Neural progenitor cell (in vitro differentiated cells): ENCODE data around the gene KRTAP4-6. TPM values are rescaled to one million over a fixed set of nuclear protein-coding genes. Genes with fewer than 3 reads are reported as not detected.
"Not testable (repeated sequence)": the region's sequence is repeated elsewhere in the genome, so short reads cannot be mapped to it uniquely, and the experiment has no call there.

ENCODE experiments used
- DNase-seq: peaks from one replicate; pipeline ENCODE4 v3.0.0-alpha.2; 2016; ENCODE audit warnings: low spot score
- H2AFZ ChIP-seq: fragments of 200-600 bp; sonication (generic); replicated peaks from 2 replicates; pipeline ENCODE4 v1.6.1; 2016; ENCODE audit warnings: antibody characterized with exemption
- H3F3A ChIP-seq: fragments of 200-600 bp; sonication (generic); 2 replicates; pipeline ENCODE4 v1.6.1; 2016; ENCODE audit warnings: antibody characterized with exemption, low read depth
- H3K27ac ChIP-seq: fragments of 200-600 bp; sonication (generic); 2 replicates; pipeline ENCODE4 v1.5.1; 2016; ENCODE audit warnings: mild to moderate bottlenecking
- H3K27me3 ChIP-seq: fragments of 200-600 bp; sonication (generic); 2 replicates; pipeline ENCODE4 v1.6.1; 2016; ENCODE audit warnings: mild to moderate bottlenecking, moderate library complexity
- H3K36me3 ChIP-seq: fragments of 200-600 bp; sonication (generic); 2 replicates; pipeline ENCODE4 v1.5.1; 2016
- H3K4me1 ChIP-seq: fragments of 200-600 bp; sonication (generic); 2 replicates; pipeline ENCODE4 v1.6.1; 2016; ENCODE audit warnings: mixed run types
- H3K4me2 ChIP-seq: fragments of 200-600 bp; sonication (generic); 2 replicates; pipeline ENCODE4 v1.6.1; 2016
- H3K4me3 ChIP-seq: fragments of 200-600 bp; sonication (generic); 2 replicates; pipeline ENCODE4 v1.5.1; 2016
- H3K79me2 ChIP-seq: fragments of 200-600 bp; sonication (generic); 2 replicates; pipeline ENCODE4 v1.6.1; 2016; ENCODE audit warnings: low read depth
- H3K9ac ChIP-seq: fragments of 200-600 bp; sonication (generic); 2 replicates; pipeline ENCODE4 v1.6.1; 2016
- H3K9me3 ChIP-seq: fragments of 200-600 bp; sonication (generic); 2 replicates; pipeline ENCODE4 v1.5.1; 2016; ENCODE audit warnings: low read depth
- H4K20me1 ChIP-seq: fragments of 200-600 bp; sonication (generic); 2 replicates; pipeline ENCODE4 v1.6.1; 2016; ENCODE audit warnings: low read depth
- H3K27ac Mint-ChIP-seq: 3 replicates; pipeline ENCODE4 v1.8.0; 2021; ENCODE audit warnings: mixed read lengths
- H3K27me3 Mint-ChIP-seq: 2 replicates; pipeline ENCODE4 v1.8.0; 2022; ENCODE audit warnings: low read depth, mild to moderate bottlenecking, inconsistent platforms, moderate library complexity, mixed read lengths; ENCODE audit not compliant: insufficient read depth
- H3K36me3 Mint-ChIP-seq: 3 replicates; pipeline ENCODE4 v1.8.0; 2021; ENCODE audit warnings: mixed read lengths
- H3K4me1 Mint-ChIP-seq: 3 replicates; pipeline ENCODE4 v1.8.0; 2021; ENCODE audit warnings: mixed read lengths
- H3K4me3 Mint-ChIP-seq: 3 replicates; pipeline ENCODE4 v1.8.0; 2021; ENCODE audit warnings: mild to moderate bottlenecking, moderate library complexity, mixed read lengths
- H3K9me3 Mint-ChIP-seq: 3 replicates; pipeline ENCODE4 v1.8.0; 2020; ENCODE audit warnings: mixed read lengths
- CTCF ChIP-seq: fragments of 200-600 bp; sonication (generic); IDR thresholded peaks from 2 replicates; pipeline ENCODE4 v1.5.1; 2017; ENCODE audit warnings: antibody characterized with exemption, mild to moderate bottlenecking
- EZH2 ChIP-seq: fragments of 200-600 bp; sonication (generic); IDR thresholded peaks from 2 replicates; pipeline ENCODE4 v1.6.1; 2017; ENCODE audit warnings: antibody characterized with exemption, mild to moderate bottlenecking, moderate library complexity
- EZH2phosphoT487 ChIP-seq: fragments of 200-600 bp; sonication (generic); IDR thresholded peaks from 2 replicates; pipeline ENCODE4 v1.6.1; 2017; ENCODE audit warnings: antibody characterized with exemption
- total RNA-seq: library from RNA; depleted of rRNA; stranded (reverse); fragments of >200 nt; gene quantifications from 2 replicates; pipeline ENCODE4 v1.2.3, GENCODE V29; 2015; ENCODE audit warnings: low replicate concordance

Gene KRTAP4-6
- total RNA-seq, 1 donor from 2014 or later: not detected

GRCh38 chr17:41160648-41161047 lies 20.3 kb upstream of the KRTAP4-6 start, which contains the start of gene KRTAP4-4:
Gene KRTAP4-4, minus strand, starts transcription at chr17:41160748. Its CDS starts 57 bp downstream, at chr17:41160691.
- Histone ChIP-seq H3K9me3 (no peaks in the 10 kb centered on the region), H3K4me2 (no peak within 1 kb of the TSS), H3K4me3 (no peak within 1 kb of the TSS), H3K27me3 (no peaks in the 10 kb centered on the region), H3K79me2 (no peaks in the 10 kb centered on the region), H4K20me1 (no peaks in the 10 kb centered on the region), H3F3A (no peaks in the 10 kb centered on the region), H3K4me1 (no peaks in the 10 kb centered on the region), H3K36me3 (no peaks in the 10 kb centered on the region), H3K27ac (no peak within 1 kb of the TSS), H2AFZ (no peak within 1 kb of the TSS), H3K9ac (no peak within 1 kb of the TSS)
- TF ChIP-seq CTCF (no peak), EZH2 (no peak), EZH2phosphoT487 (no peak)
- DNase-seq: no peak
- no peak within 1 kb of the TSS for H3K4me3 Mint-ChIP-seq
- peaks cover 4% of the 10 kb centered on the region for H3K27me3 Mint-ChIP-seq
- H3K27ac Mint-ChIP-seq: peak within 1 kb of the TSS; percentile 58
- no peaks in the 10 kb centered on the region for H3K9me3 Mint-ChIP-seq
- no peaks in the 10 kb centered on the region for H3K4me1 Mint-ChIP-seq
- no peaks in the 10 kb centered on the region for H3K36me3 Mint-ChIP-seq

GRCh38 chr17:41160190-41160589 lies 19.8 kb upstream of the KRTAP4-6 start:
- not testable (repeated sequence) for H2AFZ ChIP-seq, H3K27ac ChIP-seq, H3K9me3 ChIP-seq, H3K36me3 ChIP-seq, H3K4me1 ChIP-seq, H3K36me3 Mint-ChIP-seq, H3K27ac Mint-ChIP-seq, H3K9me3 Mint-ChIP-seq, H3K79me2 ChIP-seq, DNase-seq, H3K4me3 ChIP-seq, H3K4me2 ChIP-seq, H3F3A ChIP-seq, H4K20me1 ChIP-seq, H3K27me3 ChIP-seq, H3K4me3 Mint-ChIP-seq, H3K27me3 Mint-ChIP-seq, H3K4me1 Mint-ChIP-seq, H3K9ac ChIP-seq

GRCh38 chr17:41153856-41154255 lies 13.5 kb upstream of the KRTAP4-6 start:
- no peaks in the 10 kb centered on the region for H4K20me1 ChIP-seq
- Mint-ChIP-seq H3K4me3 (no peak overlapping the region), H3K4me1 (no peaks in the 10 kb centered on the region), H3K27me3 (peaks cover 2% of the 10 kb centered on the region), H3K27ac (no peak overlapping the region), H3K9me3 (no peaks in the 10 kb centered on the region), H3K36me3 (no peaks in the 10 kb centered on the region)
- no peak overlapping the region for H3K4me3 ChIP-seq
- no peaks in the 10 kb centered on the region for H3K36me3 ChIP-seq
- DNase-seq: no peak
- H3K4me1 ChIP-seq: no peaks in the 10 kb centered on the region
- no peaks in the 10 kb centered on the region for H3F3A ChIP-seq
- no peak overlapping the region for H3K9ac ChIP-seq
- H3K27me3 ChIP-seq: no peaks in the 10 kb centered on the region
- no peaks in the 10 kb centered on the region for H3K79me2 ChIP-seq
- no peaks in the 10 kb centered on the region for H3K9me3 ChIP-seq
- H3K27ac ChIP-seq: no peak overlapping the region
- H3K4me2 ChIP-seq: no peak overlapping the region
- TF ChIP-seq EZH2 (no peak), CTCF (no peak), EZH2phosphoT487 (no peak)
- peak overlapping the region; percentile 52 for H2AFZ ChIP-seq

GRCh38 chr17:41151525-41151924 lies 11.2 kb upstream of the KRTAP4-6 start:
- no peak overlapping the region for H3K27ac Mint-ChIP-seq
- H3K4me1 Mint-ChIP-seq: no peaks in the 10 kb centered on the region

More at GRCh38 chr17:41151525-41151924, 11.2 kb upstream of the KRTAP4-6 start:
- no peaks in the 10 kb centered on the region for H3F3A ChIP-seq
- TF ChIP-seq CTCF (no peak), EZH2phosphoT487 (no peak), EZH2 (no peak)
- H3K4me3 ChIP-seq: no peak overlapping the region
- no peaks in the 10 kb centered on the region for H4K20me1 ChIP-seq
- no peaks in the 10 kb centered on the region for H3K36me3 Mint-ChIP-seq
- no peaks in the 10 kb centered on the region for H3K4me1 ChIP-seq
- H3K9ac ChIP-seq: no peak overlapping the region
- H3K27ac ChIP-seq: no peak overlapping the region
- H2AFZ ChIP-seq: no peak overlapping the region
- no peaks in the 10 kb centered on the region for H3K79me2 ChIP-seq
- no peaks in the 10 kb centered on the region for H3K9me3 Mint-ChIP-seq
- DNase-seq: no peak
- peaks cover 2% of the 10 kb centered on the region for H3K27me3 Mint-ChIP-seq
- no peaks in the 10 kb centered on the region for H3K36me3 ChIP-seq
- no peaks in the 10 kb centered on the region for H3K9me3 ChIP-seq
- no peak overlapping the region for H3K4me2 ChIP-seq
- H3K27me3 ChIP-seq: no peaks in the 10 kb centered on the region
- H3K4me3 Mint-ChIP-seq: no peak overlapping the region
